Gastroesophageal sphincter (tissue), 4 donors: ENCODE results near the gene TMEM117. TPM values are rescaled to one million over a fixed set of nuclear protein-coding genes. Genes with fewer than 3 reads are reported as not detected.

Source experiments
- ATAC-seq: fragments of 150-250 bp; one replicate; pipeline ENCODE4 v1.9.1; 2016; ENCODE audit warnings: mild to moderate bottlenecking, moderate library complexity
- H3K27ac ChIP-seq, 4 donors: fragments of 200-600 bp; sonication (generic) in 3 of 4; 1 replicate in 3 of 4; 2 replicates in 1 of 4; pipeline ENCODE4 v1.5.1; 2016 to 2019
- H3K27me3 ChIP-seq: fragments of 200-600 bp; sonication (generic); one replicate; pipeline ENCODE4 v1.5.1; 2019
- H3K36me3 ChIP-seq, 2 donors: fragments of 200-600 bp; sonication (generic); one replicate each; pipeline ENCODE4 v1.5.1; 2019; ENCODE audit warnings: control low read depth in 1 of 2
- H3K4me1 ChIP-seq, 3 donors: fragments of 200-600 bp; sonication (generic); 1 replicate in 2 of 3; 2 replicates in 1 of 3; pipeline ENCODE4 v1.5.1; 2016 to 2019; ENCODE audit warnings: control low read depth in 2 of 3
- H3K4me3 ChIP-seq, 2 donors: fragments of 200-600 bp; sonication (generic); one replicate each; pipeline ENCODE4 v1.5.1; 2019; ENCODE audit warnings: mild to moderate bottlenecking in 1 of 2, moderate library complexity in 1 of 2
- H3K9me3 ChIP-seq, 3 donors: fragments of 200-600 bp; sonication (generic); one replicate each; pipeline ENCODE4 v1.5.1; 2017 to 2019; ENCODE audit warnings: control low read depth in 2 of 3
- EP300 ChIP-seq: sonication (generic); formaldehyde crosslinking; IDR thresholded peaks from one replicate; pipeline ENCODE4 v1.6.1; 2017; ENCODE audit warnings: antibody characterized with exemption, mild to moderate bottlenecking
- POLR2A ChIP-seq, 2 donors: fragments of 450-650 bp; IDR thresholded peaks; one replicate each; pipeline ENCODE4 v1.6.1; 2017; ENCODE audit warnings: antibody characterized with exemption in 2 of 2, mild to moderate bottlenecking in 2 of 2, moderate library complexity in 1 of 2
- POLR2AphosphoS5 ChIP-seq: sonication (generic); formaldehyde crosslinking; IDR thresholded peaks from one replicate; pipeline ENCODE4 v1.6.1; 2017; ENCODE audit warnings: antibody characterized with exemption
- WGBS, 2 donors: methylation state at CpG; one replicate each; pipeline ENCODE4 v1.1.5; 2018; ENCODE audit warnings: low coverage in 1 of 2; 5-methylcytosine and 5-hydroxymethylcytosine counted together
- total RNA-seq, 4 donors: library from RNA; depleted of rRNA; stranded (reverse); fragments of >200 nt; gene quantifications; one replicate each; pipeline ENCODE4 v1.1.0, GENCODE V29; 2016
- TF ChIP-seq, protein P1 (sequence below), 4 experiments: fragments of 200-600 bp in 2 of 4; fragments of 450-650 bp in 2 of 4; sonication (generic) in 1 of 4; IDR thresholded peaks; one replicate each; pipeline ENCODE4 v1.5.1; 2017 to 2019; ENCODE audit warnings: antibody characterized with exemption in 4 of 4, mild to moderate bottlenecking in 2 of 4, moderate library complexity in 2 of 4

TMEM117 gene
- total RNA-seq, 4 donors from 2014 or later, result 7.8 to 21.5 (median 12.3) TPM

DNA sequence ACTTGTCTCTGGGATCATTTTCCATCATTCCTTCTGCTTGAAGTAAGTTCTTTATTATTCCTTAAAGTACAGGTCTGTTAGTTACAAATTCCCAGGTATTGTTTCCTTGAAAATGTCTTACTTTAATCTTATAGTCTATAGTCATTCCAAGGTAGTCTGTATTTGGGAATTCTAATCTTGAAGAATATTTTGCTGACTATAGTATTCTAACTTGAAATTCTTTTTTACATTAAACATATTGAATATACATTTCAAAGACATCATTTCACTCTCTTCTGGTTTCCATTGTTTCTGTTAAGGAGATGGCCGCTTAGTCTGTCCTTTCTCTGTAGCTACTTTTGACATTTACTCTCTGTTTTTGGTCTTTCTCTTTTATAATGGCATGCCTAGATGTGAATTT lies 399.8 kb downstream of the TMEM117 start:
- no peak for ATAC-seq
- no peaks in the 10 kb centered on the region for H3K4me1 ChIP-seq
- no peaks in the 10 kb centered on the region for H3K9me3 ChIP-seq
- TF ChIP-seq EP300 (no peak), POLR2A (IDR thresholded peaks at IDR 0.05) (no peak), POLR2AphosphoS5 (no peak)
- TF ChIP-seq, protein P1, sequence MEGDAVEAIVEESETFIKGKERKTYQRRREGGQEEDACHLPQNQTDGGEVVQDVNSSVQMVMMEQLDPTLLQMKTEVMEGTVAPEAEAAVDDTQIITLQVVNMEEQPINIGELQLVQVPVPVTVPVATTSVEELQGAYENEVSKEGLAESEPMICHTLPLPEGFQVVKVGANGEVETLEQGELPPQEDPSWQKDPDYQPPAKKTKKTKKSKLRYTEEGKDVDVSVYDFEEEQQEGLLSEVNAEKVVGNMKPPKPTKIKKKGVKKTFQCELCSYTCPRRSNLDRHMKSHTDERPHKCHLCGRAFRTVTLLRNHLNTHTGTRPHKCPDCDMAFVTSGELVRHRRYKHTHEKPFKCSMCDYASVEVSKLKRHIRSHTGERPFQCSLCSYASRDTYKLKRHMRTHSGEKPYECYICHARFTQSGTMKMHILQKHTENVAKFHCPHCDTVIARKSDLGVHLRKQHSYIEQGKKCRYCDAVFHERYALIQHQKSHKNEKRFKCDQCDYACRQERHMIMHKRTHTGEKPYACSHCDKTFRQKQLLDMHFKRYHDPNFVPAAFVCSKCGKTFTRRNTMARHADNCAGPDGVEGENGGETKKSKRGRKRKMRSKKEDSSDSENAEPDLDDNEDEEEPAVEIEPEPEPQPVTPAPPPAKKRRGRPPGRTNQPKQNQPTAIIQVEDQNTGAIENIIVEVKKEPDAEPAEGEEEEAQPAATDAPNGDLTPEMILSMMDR (IDR thresholded peaks at IDR 0.05), result no peak
- H3K4me3 ChIP-seq, result no peak overlapping the region
- no peak overlapping the region for H3K27ac ChIP-seq
- WGBS, 2 donors, result 84 to 92% methylated on average over 1 of the region's 1 CpG
- no peaks in the 10 kb centered on the region for H3K27me3 ChIP-seq
- no peaks in the 10 kb centered on the region for H3K36me3 ChIP-seq

DNA sequence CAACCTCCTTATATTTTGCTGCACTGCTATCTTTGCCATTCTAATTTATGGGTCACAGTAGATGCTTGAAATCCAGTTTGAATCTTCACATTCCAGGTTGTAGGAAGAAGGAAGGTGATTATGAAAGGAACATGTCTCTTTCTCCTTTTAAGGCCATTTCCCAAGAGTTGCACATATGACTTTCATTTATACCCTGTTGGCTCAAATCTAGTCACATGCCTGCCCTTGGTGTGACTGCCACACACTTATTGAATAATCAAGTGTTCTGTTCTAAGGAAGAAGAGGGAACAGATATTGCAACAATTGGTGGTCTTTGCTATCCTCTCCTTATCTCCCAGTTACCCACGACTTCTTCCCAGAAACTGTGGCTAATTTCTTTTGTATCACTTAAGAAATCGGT lies 404.3 kb downstream of the TMEM117 start:
- ATAC-seq, result no peak
- WGBS, 2 donors, result 70 to 75% methylated on average over 1 to 2 of the region's 2 CpGs
- Histone ChIP-seq H3K27me3 (no peaks in the 10 kb centered on the region), H3K36me3 (no peaks in the 10 kb centered on the region), H3K9me3 (no peaks in the 10 kb centered on the region), H3K27ac (no peak overlapping the region), H3K4me1 (no peaks in the 10 kb centered on the region), H3K4me3 (no peak overlapping the region)
- TF ChIP-seq, protein P1 (IDR thresholded peaks at IDR 0.05), result no peak
- TF ChIP-seq EP300 (no peak), POLR2AphosphoS5 (no peak), POLR2A (IDR thresholded peaks at IDR 0.05) (no peak)

DNA sequence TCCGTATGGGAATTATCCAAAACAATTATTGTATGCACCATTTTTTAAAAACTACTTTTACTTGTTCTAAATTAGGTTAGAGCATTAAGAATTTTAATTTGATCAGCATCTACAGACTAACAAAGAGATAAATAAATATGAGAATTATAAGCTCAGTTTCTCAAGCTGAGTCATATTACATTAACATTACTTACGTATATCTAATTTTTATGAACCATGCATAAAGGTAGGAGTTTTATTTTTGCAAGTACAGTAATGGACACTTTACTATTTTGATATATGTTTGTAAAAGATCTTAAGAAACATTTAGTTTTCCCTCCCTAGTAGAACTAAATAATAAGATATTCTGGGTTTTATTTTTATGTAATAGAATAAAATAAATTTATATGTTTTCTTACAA lies 410.1 kb downstream of the TMEM117 start:
- ATAC-seq, result no peak
- Histone ChIP-seq H3K36me3 (no peaks in the 10 kb centered on the region), H3K27ac (no peak overlapping the region), H3K9me3 (no peaks in the 10 kb centered on the region), H3K27me3 (no peaks in the 10 kb centered on the region), H3K4me1 (no peaks in the 10 kb centered on the region), H3K4me3 (no peak overlapping the region)
- WGBS, 2 donors, result 83 to 85% methylated on average over 2 of the region's 2 CpGs
- TF ChIP-seq POLR2A (IDR thresholded peaks at IDR 0.05) (no peak), EP300 (no peak), POLR2AphosphoS5 (no peak)
- TF ChIP-seq, protein P1 (IDR thresholded peaks at IDR 0.05), result no peak

DNA sequence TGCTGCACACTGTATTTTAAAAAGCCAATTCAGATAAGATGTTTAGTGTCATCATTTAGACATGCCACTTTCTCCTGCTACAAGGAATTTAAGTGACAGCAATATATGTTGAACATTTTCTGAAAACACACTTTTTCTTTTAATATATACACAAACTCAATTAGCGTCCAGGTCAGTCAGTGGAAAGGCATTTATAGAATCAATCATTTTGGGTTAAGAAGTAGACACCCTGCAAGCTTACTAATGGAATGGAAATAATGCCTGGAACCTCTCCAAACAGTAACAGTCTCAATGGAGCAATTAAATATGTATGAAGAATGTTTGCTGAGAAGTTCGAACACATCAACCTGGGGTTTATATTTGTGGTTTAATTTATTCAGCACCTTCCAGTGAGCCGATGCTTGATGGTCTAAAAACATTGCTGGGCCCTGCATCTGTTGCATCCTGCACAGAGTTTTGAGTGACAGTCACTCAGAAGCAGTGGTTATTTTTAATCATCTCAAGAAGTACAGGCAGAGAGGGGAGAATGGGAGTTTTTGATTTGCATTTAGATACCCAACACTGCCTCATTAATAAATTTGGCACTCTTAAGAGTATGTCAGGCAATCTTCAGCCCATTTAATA lies 410.7 kb downstream of the TMEM117 start:
- 34 to 35% methylated on average over 3 of the region's 3 CpGs for WGBS, 2 donors
- no peak for ATAC-seq
- Histone ChIP-seq H3K4me1 (no peaks in the 10 kb centered on the region), H3K27me3 (no peaks in the 10 kb centered on the region), H3K27ac (no peak overlapping the region), H3K9me3 (no peaks in the 10 kb centered on the region), H3K36me3 (no peaks in the 10 kb centered on the region), H3K4me3 (no peak overlapping the region)
- no peak for TF ChIP-seq EP300
- no peak for TF ChIP-seq POLR2A (IDR thresholded peaks at IDR 0.05)
- TF ChIP-seq, protein P1 (IDR thresholded peaks at IDR 0.05), result no peak
- no peak for TF ChIP-seq POLR2AphosphoS5

DNA sequence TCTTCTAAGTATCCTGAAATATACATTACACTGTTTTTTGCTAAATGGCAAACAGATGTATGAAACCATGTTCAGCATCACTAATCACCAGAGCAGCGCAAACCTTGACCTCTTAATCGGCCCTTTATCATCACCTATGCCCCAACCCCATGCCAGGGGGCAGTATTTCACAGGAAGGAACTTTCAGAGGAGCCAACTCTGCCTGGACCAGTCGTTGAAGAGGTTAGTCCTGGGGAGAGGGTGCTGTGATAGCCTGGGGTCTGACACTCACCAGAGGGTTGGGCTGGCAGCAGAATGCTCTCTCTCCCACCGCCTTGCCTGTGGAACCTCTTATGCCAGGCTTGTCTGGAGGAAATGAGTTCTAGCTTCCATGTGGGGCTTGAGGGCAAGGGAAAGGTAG lies 411.7 kb downstream of the TMEM117 start:
- TF ChIP-seq POLR2A (IDR thresholded peaks at IDR 0.05), result no peak
- Histone ChIP-seq H3K9me3 (no peaks in the 10 kb centered on the region), H3K36me3 (no peaks in the 10 kb centered on the region), H3K27me3 (no peaks in the 10 kb centered on the region), H3K4me1 (no peaks in the 10 kb centered on the region), H3K27ac (no peak overlapping the region), H3K4me3 (no peak overlapping the region)
- 100% methylated on average over 1 of the region's 4 CpGs; no CpG with 5 or more reads in 1 of the 2 donors for WGBS, 2 donors
- no peak for ATAC-seq
